Liver (tissue), 9 donors: ENCODE data around the gene ANAPC13. TPM values are rescaled to one million over a fixed set of nuclear protein-coding genes. Genes with fewer than 3 reads are reported as not detected.

Experiments used
- DNase-seq: peaks from one replicate; pipeline ENCODE4 v3.0.0-alpha.2; 2017; ENCODE audit warnings: low spot score
- H3K27ac ChIP-seq, 2 donors: one replicate each; pipeline ENCODE4 v1.7.0; 2013; ENCODE audit warnings: inconsistent platforms in 2 of 2, low read length in 2 of 2, control low read depth in 1 of 2, low read depth in 1 of 2, mild to moderate bottlenecking in 1 of 2
- H3K27me3 ChIP-seq, 4 donors: one replicate each; pipeline versions ENCODE4 v1.6.1 to v1.7.0; 2013; ENCODE audit warnings: low read length in 3 of 4, inconsistent platforms in 1 of 4, mild to moderate bottlenecking in 1 of 4, moderate library complexity in 1 of 4; ENCODE audit not compliant: control insufficient read depth in 4 of 4, insufficient read depth in 4 of 4
- H3K36me3 ChIP-seq, 4 donors: one replicate each; pipeline versions ENCODE4 v1.6.1 to v1.7.0; 2013; ENCODE audit warnings: low read length in 3 of 4, mild to moderate bottlenecking in 3 of 4, low read depth in 1 of 4, moderate library complexity in 1 of 4; ENCODE audit not compliant: control insufficient read depth in 4 of 4, insufficient read depth in 3 of 4
- H3K4me1 ChIP-seq, 4 donors: one replicate each; pipeline versions ENCODE4 v1.6.1 to v1.7.0; 2013; ENCODE audit warnings: low read length in 3 of 4, mild to moderate bottlenecking in 3 of 4, moderate library complexity in 1 of 4; ENCODE audit not compliant: control insufficient read depth in 4 of 4, insufficient read depth in 4 of 4
- H3K4me3 ChIP-seq, 3 donors: one replicate each; pipeline versions ENCODE4 v1.6.1 to v1.7.0; 2013; ENCODE audit warnings: low read length in 3 of 3, control low read depth in 1 of 3, low read depth in 1 of 3, mild to moderate bottlenecking in 1 of 3
- H3K9ac ChIP-seq, 2 donors: one replicate each; pipeline ENCODE4 v1.7.0; 2013; ENCODE audit warnings: low read length in 2 of 2, mild to moderate bottlenecking in 2 of 2, moderate library complexity in 2 of 2, control low read depth in 1 of 2, low read depth in 1 of 2
- H3K9me3 ChIP-seq, 4 donors: one replicate each; pipeline versions ENCODE4 v1.6.1 to v1.7.0; 2013; ENCODE audit warnings: low read length in 3 of 4; ENCODE audit not compliant: control insufficient read depth in 4 of 4
- ATF3 ChIP-seq: IDR thresholded peaks from 2 replicates; pipeline ENCODE4 v1.6.1; 2016; ENCODE audit warnings: antibody characterized with exemption
- EGR1 ChIP-seq, 2 donors: IDR thresholded peaks; 2 replicates each; pipeline ENCODE4 v1.6.1; 2016 to 2018; ENCODE audit warnings: antibody characterized with exemption in 2 of 2, low read depth in 2 of 2
- FOXA1 ChIP-seq: IDR thresholded peaks from 2 replicates; pipeline ENCODE4 v1.6.1; 2016; ENCODE audit warnings: antibody characterized with exemption
- FOXA2 ChIP-seq: IDR thresholded peaks from 2 replicates; pipeline ENCODE4 v1.6.1; 2016; ENCODE audit warnings: antibody characterized with exemption
- HNF4A ChIP-seq, 2 donors: conservative IDR thresholded peaks; 2 replicates each; pipeline ENCODE4 v1.6.1; 2016; ENCODE audit warnings: antibody characterized with exemption in 2 of 2, mild to moderate bottlenecking in 2 of 2
- HNF4G ChIP-seq: IDR thresholded peaks from 2 replicates; pipeline ENCODE4 v1.6.1; 2016; ENCODE audit warnings: antibody characterized with exemption
- MAX ChIP-seq: IDR thresholded peaks from 2 replicates; pipeline ENCODE4 v1.6.1; 2016; ENCODE audit warnings: antibody characterized with exemption
- NR2F2 ChIP-seq: IDR thresholded peaks from 2 replicates; pipeline ENCODE4 v1.6.1; 2016; ENCODE audit warnings: antibody characterized with exemption
- RAD21 ChIP-seq, 2 donors: IDR thresholded peaks; 2 replicates each; pipeline ENCODE4 v1.6.1; 2016; ENCODE audit warnings: antibody characterized with exemption in 2 of 2, mild to moderate bottlenecking in 2 of 2
- REST ChIP-seq: IDR thresholded peaks from 2 replicates; pipeline ENCODE4 v1.6.1; 2016; ENCODE audit warnings: antibody characterized with exemption, mild to moderate bottlenecking
- RXRA ChIP-seq, 2 donors: IDR thresholded peaks; 2 replicates each; pipeline ENCODE4 v1.6.1; 2017 to 2018; ENCODE audit warnings: antibody characterized with exemption in 2 of 2, mild to moderate bottlenecking in 1 of 2
- TAF1 ChIP-seq: conservative IDR thresholded peaks from 2 replicates; pipeline ENCODE4 v1.6.1; 2016; ENCODE audit warnings: antibody characterized with exemption, mild to moderate bottlenecking
- WGBS: extraction: QIAGEN DNeasy Blood & Tissue Kit; methylation state at CpG from one replicate; pipeline ENCODE4 v1.1.7; 2013; 5-methylcytosine and 5-hydroxymethylcytosine counted together
- polyA plus RNA-seq, 2 donors: library from polyadenylated mRNA; stranded (reverse) in 1 of 2; unstranded in 1 of 2; fragments of 200-250 nt in 1 of 2; fragments of >200 nt in 1 of 2; fragmentation: Nextera tagmentation in 1 of 2; extraction: Ambion mirVana in 1 of 2; gene quantifications; one replicate each; pipeline versions ENCODE4 v1.2.1 to v1.2.3, GENCODE V29; 2013 to 2015
- total RNA-seq, 2 donors: library from RNA; depleted of rRNA; stranded (reverse); fragments of >200 nt; gene quantifications; one replicate each; pipeline ENCODE4 v1.2.3, GENCODE V29; 2014
- donor health status: healthy.
- donor health status: healthy.
- donor health status: healthy.
- donor health status: healthy.
- donor health status: healthy.

Gene ANAPC13
- total and polyA plus RNA-seq, 4 donors: 20.9 to 80.9 (median 38.2) TPM

GRCh38 chr3:134504132-134504531 lies 18.3 kb upstream of the ANAPC13 start:
- WGBS: 66% methylated on average over 3 of the region's 3 CpGs
- no peak for TF ChIP-seq HNF4A (conservative IDR thresholded peaks at IDR 0.05)
- TF ChIP-seq HNF4G: no peak
- TF ChIP-seq FOXA1: no peak
- TF ChIP-seq REST: no peak
- no peak for TF ChIP-seq ATF3
- TF ChIP-seq EGR1 (IDR thresholded peaks at IDR 0.05; ENCODE audit: low read depth in 2 of 2): no peak
- TF ChIP-seq RAD21 (IDR thresholded peaks at IDR 0.05): no peak
- no peak for TF ChIP-seq NR2F2
- Histone ChIP-seq H3K27ac (no peak overlapping the region), H3K27me3 (no peaks in the 10 kb centered on the region), H3K9me3 (no peaks in the 10 kb centered on the region), H3K9ac (no peak overlapping the region), H3K4me1 (no peaks in the 10 kb centered on the region), H3K36me3 (peaks cover 0 to 17% (median 6%) of the 10 kb centered on the region in 4 donors), H3K4me3 (no peak overlapping the region)
- DNase-seq: no peak

GRCh38 chr3:134503266-134503665 lies 17.5 kb upstream of the ANAPC13 start:
- WGBS: 100% methylated on average over 1 of the region's 1 CpG
- Histone ChIP-seq H3K27me3 (no peaks in the 10 kb centered on the region), H3K4me3 (no peak overlapping the region), H3K9ac (no peak overlapping the region), H3K9me3 (no peaks in the 10 kb centered on the region), H3K4me1 (no peaks in the 10 kb centered on the region), H3K27ac (no peak overlapping the region), H3K36me3 (peaks cover 0 to 10% (median 5%) of the 10 kb centered on the region in 4 donors)
- no peak for DNase-seq
- no peak for TF ChIP-seq TAF1
- no peak for TF ChIP-seq RXRA (IDR thresholded peaks at IDR 0.05)
- TF ChIP-seq ATF3: no peak
- TF ChIP-seq MAX: no peak
- no peak for TF ChIP-seq REST
- no peak for TF ChIP-seq FOXA2
- no peak for TF ChIP-seq RAD21 (IDR thresholded peaks at IDR 0.05)
- no peak for TF ChIP-seq NR2F2
